HFFc6 (cell line): ENCODE results near the gene OR51F2. TPM values are rescaled to one million over a fixed set of nuclear protein-coding genes. Genes with fewer than 3 reads are reported as not detected.

Experiments
- DNase-seq: peaks from one replicate; pipeline ENCODE4 v3.0.0-alpha.2; 2018
- H3K27ac Mint-ChIP-seq: 2 replicates; pipeline ENCODE4 v1.8.0; 2020; ENCODE audit warnings: mild to moderate bottlenecking, mixed read lengths
- H3K27me3 Mint-ChIP-seq: 2 replicates; pipeline ENCODE4 v1.8.0; 2021; ENCODE audit warnings: mild to moderate bottlenecking, moderate library complexity, mixed read lengths; ENCODE audit not compliant: insufficient read depth
- H3K36me3 Mint-ChIP-seq: 2 replicates; pipeline ENCODE4 v1.8.0; 2021; ENCODE audit warnings: low read depth, mixed read lengths
- H3K4me1 Mint-ChIP-seq: 2 replicates; pipeline ENCODE4 v1.8.0; 2020; ENCODE audit warnings: low read depth, mixed read lengths
- H3K4me3 Mint-ChIP-seq: 2 replicates; pipeline ENCODE4 v1.8.0; 2020; ENCODE audit warnings: mild to moderate bottlenecking, moderate library complexity, mixed read lengths
- H3K9me3 Mint-ChIP-seq: 2 replicates; pipeline ENCODE4 v1.8.0; 2020; ENCODE audit warnings: mild to moderate bottlenecking, mixed read lengths
- total RNA-seq, 6 experiments: library from RNA; stranded (reverse); fragmentation: NEBNext Ultra II Directional; extraction: Animal tissue kit (Norgen Biotek cat#: 25700); gene quantifications; 2 replicates in 1 of 6; 3 replicates in 5 of 6; pipeline ENCODE4 v1.2.3, GENCODE V29; 2021
- TF ChIP-seq, protein P1 (sequence below): fragments of 200-600 bp; sonication (generic); IDR thresholded peaks from 2 replicates; pipeline ENCODE4 v1.5.0; 2021; ENCODE audit warnings: antibody characterized with exemption, mild to moderate bottlenecking

The OR51F2 gene
- total RNA-seq, 6 experiments from 2014 or later = not detected

- TF ChIP-seq, protein P1, sequence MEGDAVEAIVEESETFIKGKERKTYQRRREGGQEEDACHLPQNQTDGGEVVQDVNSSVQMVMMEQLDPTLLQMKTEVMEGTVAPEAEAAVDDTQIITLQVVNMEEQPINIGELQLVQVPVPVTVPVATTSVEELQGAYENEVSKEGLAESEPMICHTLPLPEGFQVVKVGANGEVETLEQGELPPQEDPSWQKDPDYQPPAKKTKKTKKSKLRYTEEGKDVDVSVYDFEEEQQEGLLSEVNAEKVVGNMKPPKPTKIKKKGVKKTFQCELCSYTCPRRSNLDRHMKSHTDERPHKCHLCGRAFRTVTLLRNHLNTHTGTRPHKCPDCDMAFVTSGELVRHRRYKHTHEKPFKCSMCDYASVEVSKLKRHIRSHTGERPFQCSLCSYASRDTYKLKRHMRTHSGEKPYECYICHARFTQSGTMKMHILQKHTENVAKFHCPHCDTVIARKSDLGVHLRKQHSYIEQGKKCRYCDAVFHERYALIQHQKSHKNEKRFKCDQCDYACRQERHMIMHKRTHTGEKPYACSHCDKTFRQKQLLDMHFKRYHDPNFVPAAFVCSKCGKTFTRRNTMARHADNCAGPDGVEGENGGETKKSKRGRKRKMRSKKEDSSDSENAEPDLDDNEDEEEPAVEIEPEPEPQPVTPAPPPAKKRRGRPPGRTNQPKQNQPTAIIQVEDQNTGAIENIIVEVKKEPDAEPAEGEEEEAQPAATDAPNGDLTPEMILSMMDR = no peak
Observed at GRCh38 chr11:4808476-4808875, 12.6 kb upstream of the OR51F2 start.

DNA sequence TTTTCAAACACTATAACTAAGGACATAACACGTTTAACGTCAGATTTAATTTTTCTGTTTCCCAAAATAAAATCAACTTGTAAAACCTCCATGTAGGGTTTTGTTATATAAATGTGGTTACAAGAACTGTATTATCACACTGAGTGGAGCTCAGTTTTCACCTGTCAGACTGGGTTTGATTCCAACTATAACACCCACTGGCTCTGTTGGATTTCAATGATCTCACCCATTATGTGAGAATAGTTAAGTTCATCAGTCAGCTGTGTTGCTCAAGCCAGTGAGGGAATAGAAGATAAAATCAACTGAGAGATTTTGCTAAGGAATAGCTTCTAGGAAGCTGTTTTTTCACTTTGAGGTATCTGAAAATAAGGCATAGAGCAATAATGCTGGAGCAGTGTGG lies 11.9 kb upstream of the OR51F2 start:
- TF ChIP-seq, protein P1 = no peak
- H3K36me3 Mint-ChIP-seq = no peaks in the 10 kb centered on the region
- no peak overlapping the region for H3K27ac Mint-ChIP-seq
- H3K27me3 Mint-ChIP-seq = no peaks in the 10 kb centered on the region
- no peak for DNase-seq
- peaks cover 40% of the 10 kb centered on the region for H3K9me3 Mint-ChIP-seq
- H3K4me1 Mint-ChIP-seq = no peaks in the 10 kb centered on the region
- no peak overlapping the region for H3K4me3 Mint-ChIP-seq

More at GRCh38 chr11:4808476-4808875, 12.6 kb upstream of the OR51F2 start:
- no peaks in the 10 kb centered on the region for H3K27me3 Mint-ChIP-seq
- H3K36me3 Mint-ChIP-seq = no peaks in the 10 kb centered on the region
- no peak overlapping the region for H3K4me3 Mint-ChIP-seq
- no peak for DNase-seq
- H3K27ac Mint-ChIP-seq = no peak overlapping the region
- peaks cover 45% of the 10 kb centered on the region for H3K9me3 Mint-ChIP-seq
- no peaks in the 10 kb centered on the region for H3K4me1 Mint-ChIP-seq

DNA sequence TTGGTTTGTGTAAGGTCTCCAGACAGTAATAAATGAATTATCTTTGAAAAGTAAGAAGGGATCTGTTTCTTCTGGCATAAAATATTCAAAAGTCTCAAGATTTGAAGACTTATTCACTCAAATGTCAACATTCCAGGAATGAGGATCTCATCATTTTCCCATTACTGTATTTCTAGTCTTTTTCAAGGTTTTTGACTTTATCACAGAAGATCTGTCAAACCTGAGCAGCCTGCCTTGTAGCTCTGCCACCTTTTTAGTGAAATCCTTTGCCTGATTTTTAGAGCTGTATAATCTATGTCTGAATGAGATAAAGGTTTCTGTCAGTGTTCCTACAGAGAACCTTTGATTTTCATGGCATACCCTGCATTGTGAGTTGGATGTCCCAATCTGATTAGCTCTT lies 4.0 kb downstream of the OR51F2 start:
- Mint-ChIP-seq H3K27ac (no peak overlapping the region), H3K9me3 (peaks cover 40% of the 10 kb centered on the region)
- TF ChIP-seq, protein P1 = no peak

DNA sequence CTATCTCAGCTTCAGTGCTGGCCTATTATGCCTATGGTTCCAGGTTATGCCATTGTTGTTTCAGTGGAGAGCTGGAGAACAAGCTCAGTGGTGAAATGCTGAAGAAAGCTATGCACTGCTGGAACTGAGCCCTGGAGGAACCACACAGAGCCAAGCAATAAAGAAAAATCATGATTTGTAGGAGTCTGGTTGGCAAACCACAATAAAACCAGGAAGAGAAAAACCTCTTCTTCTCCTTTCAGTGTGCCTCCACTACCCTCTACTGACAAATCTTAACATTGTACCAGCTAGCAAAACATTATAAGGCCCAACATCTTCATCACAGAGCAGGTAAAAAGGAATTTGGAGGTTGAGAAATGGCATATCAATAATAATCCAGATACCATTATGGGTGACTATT lies 5.3 kb downstream of the OR51F2 start:
- no peaks in the 10 kb centered on the region for H3K27me3 Mint-ChIP-seq
- peaks cover 34% of the 10 kb centered on the region for H3K9me3 Mint-ChIP-seq
- DNase-seq = no peak
- H3K4me1 Mint-ChIP-seq = no peaks in the 10 kb centered on the region
- no peak overlapping the region for H3K4me3 Mint-ChIP-seq
- H3K27ac Mint-ChIP-seq = no peak overlapping the region
- H3K36me3 Mint-ChIP-seq = no peaks in the 10 kb centered on the region
- TF ChIP-seq, protein P1 = no peak

More for the DNA sequence above, 4.0 kb downstream of the OR51F2 start:
- no peaks in the 10 kb centered on the region for H3K27me3 Mint-ChIP-seq
- H3K4me1 Mint-ChIP-seq = no peaks in the 10 kb centered on the region
- no peak for DNase-seq
- no peak overlapping the region for H3K4me3 Mint-ChIP-seq
- no peaks in the 10 kb centered on the region for H3K36me3 Mint-ChIP-seq

DNA sequence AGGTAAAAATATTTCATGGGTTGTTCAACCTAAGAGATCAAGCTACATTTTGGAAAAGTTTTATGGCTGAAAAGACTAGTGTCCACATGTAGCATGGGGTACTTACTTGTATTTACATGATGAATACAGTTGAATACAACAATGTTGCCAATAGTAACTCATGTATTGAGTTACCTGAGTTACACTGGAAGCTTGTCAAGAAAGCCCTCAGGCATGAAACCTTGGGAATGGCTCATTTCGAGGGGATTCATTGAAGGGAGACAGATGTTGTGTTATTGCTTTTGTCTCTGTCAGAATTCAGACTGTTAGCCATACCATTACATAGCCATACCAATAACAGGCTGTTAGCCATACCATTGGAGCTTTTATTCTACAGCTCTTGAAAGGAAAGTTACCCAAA lies 9.2 kb downstream of the OR51F2 start:
- Mint-ChIP-seq H3K27ac (no peak overlapping the region), H3K4me1 (no peaks in the 10 kb centered on the region)

More for the DNA sequence above, 9.2 kb downstream of the OR51F2 start:
- Mint-ChIP-seq H3K4me3 (no peak overlapping the region), H3K9me3 (peaks cover 26% of the 10 kb centered on the region), H3K27me3 (no peaks in the 10 kb centered on the region), H3K36me3 (no peaks in the 10 kb centered on the region)
- no peak for DNase-seq
- TF ChIP-seq, protein P1 = no peak
